K562 (cell line): ENCODE results near the gene MEF2D. TPM values are rescaled to one million over a fixed set of nuclear protein-coding genes. Genes with fewer than 3 reads are reported as not detected.

Experiments
- BHLHE40 ChIP-seq: IDR thresholded peaks from 2 replicates; pipeline ENCODE4 v1.6.1; 2011; ENCODE audit warnings: low read length, improper control_type of control experiment
- CBX1 ChIP-seq: sonication (generic); IDR thresholded peaks from 2 replicates; pipeline ENCODE4 v1.6.1; 2016; ENCODE audit warnings: antibody characterized with exemption, low read depth, mild to moderate bottlenecking
- CHD2 ChIP-seq: IDR thresholded peaks from 2 replicates; pipeline ENCODE4 v1.6.1; 2011; ENCODE audit warnings: low read depth, low read length
- ELF4 ChIP-seq: fragments of 450-650 bp; formaldehyde crosslinking; IDR thresholded peaks from 2 replicates; pipeline ENCODE4 v1.4.0; 2022; ENCODE audit warnings: missing genetic modification characterization
- MAFK ChIP-seq: IDR thresholded peaks from 2 replicates; pipeline ENCODE4 v1.6.1; 2011; ENCODE audit warnings: low read length, improper control_type of control experiment
- MGA ChIP-seq: fragments of 450-650 bp; IDR thresholded peaks from 2 replicates; pipeline ENCODE4 v1.6.1; 2016; ENCODE audit warnings: mild to moderate bottlenecking, moderate library complexity
- MYBL2 ChIP-seq, 2 experiments: fragments of 450-650 bp in 1 of 2; sonication (generic) in 1 of 2; formaldehyde crosslinking in 1 of 2; IDR thresholded peaks; 2 replicates each; pipeline versions ENCODE4 v1.6.1 to v1.8.1; 2017 to 2022; ENCODE audit warnings: borderline replicate concordance in 1 of 2, inconsistent platforms in 1 of 2, low read depth in 1 of 2, mild to moderate bottlenecking in 1 of 2, missing genetic modification reagents in 1 of 2, moderate library complexity in 1 of 2
- ZNF395 ChIP-seq: fragments of 200-800 bp; sonication (Bioruptor generic); IDR thresholded peaks from 2 replicates; pipeline ENCODE4 v1.6.1; 2017; ENCODE audit warnings: missing genetic modification characterization, missing compliant biosample characterization
- ZSCAN32 ChIP-seq: fragments of 450-650 bp; formaldehyde crosslinking; IDR thresholded peaks from 2 replicates; pipeline ENCODE4 v1.4.0; 2020; ENCODE audit warnings: mild to moderate bottlenecking, moderate library complexity
- polyA plus RNA-seq, 8 experiments: library from polyadenylated mRNA; depleted of rRNA in 4 of 8; stranded (reverse) in 5 of 8; unstranded in 3 of 8; fragments of >200 nt; fragmentation: Nextera tagmentation in 2 of 8; fragmentation: Illumina TruSeq in 1 of 8; extraction: Ambion mirVana in 2 of 8; extraction: Trizol in 1 of 8; gene quantifications; 2 replicates each; pipeline versions ENCODE4 v1.2.1 to v1.2.3, GENCODE V29; 2011 to 2014; ENCODE audit warnings: inconsistent platforms in 1 of 8, missing spikeins in 1 of 8
- total RNA-seq, 7 experiments: library from RNA; depleted of rRNA in 6 of 7; stranded (reverse); fragments of >200 nt in 6 of 7; fragmentation: Illumina TruSeq in 2 of 7; extraction: Trizol in 2 of 7; gene quantifications; 2 replicates each; pipeline versions ENCODE4 v1.2.1 to v1.2.3, GENCODE V29; 2011 to 2021; ENCODE audit warnings: low replicate concordance in 1 of 7
- TF ChIP-seq, protein P1 (sequence below): IDR thresholded peaks from 3 replicates; pipeline ENCODE4 v1.6.1; 2011; ENCODE audit warnings: borderline replicate concordance, mild to moderate bottlenecking, moderate library complexity; ENCODE audit not compliant: insufficient read length; ENCODE audit errors: extremely low read depth

The MEF2D gene
- total and polyA plus RNA-seq, 9 of the 15 experiments (the other 6 are each of a cell fraction or from before 2014, with no cell fraction given), result 0.10 to 19.5 (median 2.6) TPM

GRCh38 chr1:156421062-156421938, 79.3 kb downstream of the MEF2D start (continued):
- TF ChIP-seq MGA (peak; percentile 94), CBX1 (no peak), MYBL2 (IDR thresholded peaks at IDR 0.05; ENCODE audit: low read depth) (no peak), MYBL2 (CRISPR knock-in tag; IDR thresholded peaks at IDR 0.05; ENCODE audit: borderline replicate concordance) (no peak), CHD2 (peak; percentile 54; the same call in 1 of the 2 replicates), MAFK (no peak), ZNF395 (CRISPR knock-in tag) (no peak), ZSCAN32 (CRISPR knock-in tag) (no peak), ELF4 (0 out of 2 replicates have a peak, but pooled peaks have one; percentile 6), BHLHE40 (no peak)
- TF ChIP-seq, protein P1, sequence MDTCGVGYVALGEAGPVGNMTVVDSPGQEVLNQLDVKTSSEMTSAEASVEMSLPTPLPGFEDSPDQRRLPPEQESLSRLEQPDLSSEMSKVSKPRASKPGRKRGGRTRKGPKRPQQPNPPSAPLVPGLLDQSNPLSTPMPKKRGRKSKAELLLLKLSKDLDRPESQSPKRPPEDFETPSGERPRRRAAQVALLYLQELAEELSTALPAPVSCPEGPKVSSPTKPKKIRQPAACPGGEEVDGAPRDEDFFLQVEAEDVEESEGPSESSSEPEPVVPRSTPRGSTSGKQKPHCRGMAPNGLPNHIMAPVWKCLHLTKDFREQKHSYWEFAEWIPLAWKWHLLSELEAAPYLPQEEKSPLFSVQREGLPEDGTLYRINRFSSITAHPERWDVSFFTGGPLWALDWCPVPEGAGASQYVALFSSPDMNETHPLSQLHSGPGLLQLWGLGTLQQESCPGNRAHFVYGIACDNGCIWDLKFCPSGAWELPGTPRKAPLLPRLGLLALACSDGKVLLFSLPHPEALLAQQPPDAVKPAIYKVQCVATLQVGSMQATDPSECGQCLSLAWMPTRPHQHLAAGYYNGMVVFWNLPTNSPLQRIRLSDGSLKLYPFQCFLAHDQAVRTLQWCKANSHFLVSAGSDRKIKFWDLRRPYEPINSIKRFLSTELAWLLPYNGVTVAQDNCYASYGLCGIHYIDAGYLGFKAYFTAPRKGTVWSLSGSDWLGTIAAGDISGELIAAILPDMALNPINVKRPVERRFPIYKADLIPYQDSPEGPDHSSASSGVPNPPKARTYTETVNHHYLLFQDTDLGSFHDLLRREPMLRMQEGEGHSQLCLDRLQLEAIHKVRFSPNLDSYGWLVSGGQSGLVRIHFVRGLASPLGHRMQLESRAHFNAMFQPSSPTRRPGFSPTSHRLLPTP, result no peak
